Stromal cell of bone marrow (primary cell): ENCODE measurements around the gene NEK5.

Experiments
- DNase-seq: peaks from one replicate; pipeline ENCODE4 v3.0.0-alpha.2; 2012; ENCODE audit warnings: low read depth

Gene NEK5

GRCh38 chr13:52010890-52011631 is 117.8 kb downstream of the NEK5 start, which contains the start of gene ATP7B:
TSS of gene ATP7B (minus strand) at chr13:52011450. CDS start at chr13:52011337, 113 bp downstream.
- DNase-seq = no peak

- DNase-seq = no peak
These were observed 118.9 kb downstream of the NEK5 start for GRCh38 chr13:52009946-52010345.

- no peak for DNase-seq
These were observed 122.2 kb downstream of the NEK5 start for GRCh38 chr13:52006523-52007245.

GRCh38 chr13:52005841-52006522 is 122.9 kb downstream of the NEK5 start:
- DNase-seq = no peak

GRCh38 chr13:52004511-52005170 is 124.2 kb downstream of the NEK5 start:
- DNase-seq = no peak

GRCh38 chr13:52003541-52003940 is 125.3 kb downstream of the NEK5 start:
- DNase-seq = no peak

- no peak for DNase-seq
These were observed 126.5 kb downstream of the NEK5 start for GRCh38 chr13:52002361-52002760.

- DNase-seq = no peak
These were observed 127.6 kb downstream of the NEK5 start for GRCh38 chr13:52001120-52001731.

GRCh38 chr13:51999921-52000320 is 129.0 kb downstream of the NEK5 start:
- no peak for DNase-seq

GRCh38 chr13:51999510-51999911 is 129.4 kb downstream of the NEK5 start:
- no peak for DNase-seq

GRCh38 chr13:51998723-51999509 is 130.0 kb downstream of the NEK5 start:
- no peak for DNase-seq

GRCh38 chr13:51997641-51998330 is 131.1 kb downstream of the NEK5 start:
- no peak for DNase-seq

GRCh38 chr13:51997186-51997585 is 131.7 kb downstream of the NEK5 start:
- DNase-seq = no peak

- no peak for DNase-seq
These were observed 132.2 kb downstream of the NEK5 start for GRCh38 chr13:51996641-51997040.

- DNase-seq = no peak
These were observed 133.0 kb downstream of the NEK5 start for GRCh38 chr13:51995677-51996551.

GRCh38 chr13:51993713-51994112 is 135.2 kb downstream of the NEK5 start:
- no peak for DNase-seq

- no peak for DNase-seq
These were observed 139.8 kb downstream of the NEK5 start for GRCh38 chr13:51988988-51989618.
